ENCODE results near the gene GNAO1.

- TF ChIP-seq EZH2phosphoT487 (IDR thresholded peaks at IDR 0.05; ENCODE audit: insufficient read depth, low read depth) (no peak), EZH2 (IDR thresholded peaks at IDR 0.05; ENCODE audit: insufficient read depth, poor library complexity, severe bottlenecking) (no peak)
Observed at GRCh38 chr16:56265746-56266145, 74.5 kb downstream of the GNAO1 start.
